Measurements from ENCODE around the gene BNC2. TPM values are rescaled to one million over a fixed set of nuclear protein-coding genes. Genes with fewer than 3 reads are reported as not detected.
A peak's percentile ranks its signal among the peaks of the same experiment; 100 is the strongest.

BNC2 gene
- total RNA-seq, 2 donors from 2014 or later, result 2.1 to 20.0 TPM

GRCh38 chr9:16637911-16638310 is 232.6 kb downstream of the BNC2 start:
- Histone ChIP-seq H3K27me3 (no peaks in the 10 kb centered on the region), H3K4me3 (no peak overlapping the region), H3K36me3 (no peaks in the 10 kb centered on the region), H3K27ac (no peak overlapping the region), H3K9me3 (no peaks in the 10 kb centered on the region), H3K4me1 (no peaks in the 10 kb centered on the region), H3K9ac (ENCODE audit: low read depth in 2 of 2, low read length in 2 of 2) (no peak overlapping the region)
- no peak for DNase-seq
- no peak for TF ChIP-seq CTCF (IDR thresholded peaks at IDR 0.05)
- intact Hi-C loops (cut with DNase I), result no loop called here

GRCh38 chr9:16637218-16637617 is 233.3 kb downstream of the BNC2 start:
- H3K9me3 ChIP-seq, result no peaks in the 10 kb centered on the region
- H3K4me3 ChIP-seq, result no peak overlapping the region
- no peaks in the 10 kb centered on the region for H3K4me1 ChIP-seq
- no peak overlapping the region for H3K9ac ChIP-seq (ENCODE audit: low read depth in 2 of 2, low read length in 2 of 2)
- no peaks in the 10 kb centered on the region for H3K27me3 ChIP-seq
- TF ChIP-seq CTCF (IDR thresholded peaks at IDR 0.05), result no peak
- DNase-seq, result no peak
- no peak overlapping the region for H3K27ac ChIP-seq
- intact Hi-C loops (cut with DNase I), result no loop called here
- H3K36me3 ChIP-seq, result no peaks in the 10 kb centered on the region

- H3K4me1 ChIP-seq, result no peaks in the 10 kb centered on the region
Measured at GRCh38 chr9:16633794-16634193, 236.7 kb downstream of the BNC2 start.

GRCh38 chr9:16628413-16628812 is 242.1 kb downstream of the BNC2 start:
- intact Hi-C loops (cut with DNase I), result no loop called here
- no peak for TF ChIP-seq CTCF (IDR thresholded peaks at IDR 0.05)
- Histone ChIP-seq H3K36me3 (no peaks in the 10 kb centered on the region), H3K9ac (ENCODE audit: low read depth in 2 of 2, low read length in 2 of 2) (no peak overlapping the region), H3K27me3 (no peaks in the 10 kb centered on the region), H3K9me3 (no peaks in the 10 kb centered on the region), H3K4me1 (no peaks in the 10 kb centered on the region), H3K4me3 (no peak overlapping the region), H3K27ac (peak overlapping the region; percentile 12)
- no peak for DNase-seq

More at GRCh38 chr9:16633794-16634193, 236.7 kb downstream of the BNC2 start:
- no peak overlapping the region for H3K4me3 ChIP-seq
- H3K27me3 ChIP-seq, result no peaks in the 10 kb centered on the region
- no peaks in the 10 kb centered on the region for H3K36me3 ChIP-seq
- no peak overlapping the region for H3K27ac ChIP-seq
- intact Hi-C loops (cut with DNase I), result no loop called here
- no peak overlapping the region for H3K9ac ChIP-seq (ENCODE audit: low read depth in 2 of 2, low read length in 2 of 2)
- no peak for TF ChIP-seq CTCF (IDR thresholded peaks at IDR 0.05)
- H3K9me3 ChIP-seq, result no peaks in the 10 kb centered on the region
- DNase-seq, result no peak

- no peak overlapping the region for H3K4me3 ChIP-seq
- H3K4me1 ChIP-seq, result no peaks in the 10 kb centered on the region
- no peaks in the 10 kb centered on the region for H3K36me3 ChIP-seq
- H3K9ac ChIP-seq (ENCODE audit: low read depth in 2 of 2, low read length in 2 of 2), result no peak overlapping the region
- DNase-seq, result peak; percentile 23
- H3K9me3 ChIP-seq, result no peaks in the 10 kb centered on the region
- TF ChIP-seq CTCF (IDR thresholded peaks at IDR 0.05), result no peak
- H3K27ac ChIP-seq, result peak overlapping the region; percentile 12
- H3K27me3 ChIP-seq, result no peaks in the 10 kb centered on the region
- intact Hi-C loops (cut with DNase I), result no loop called here
Measured at GRCh38 chr9:16627967-16628366, 242.5 kb downstream of the BNC2 start.

- Histone ChIP-seq H3K4me1 (no peaks in the 10 kb centered on the region), H3K9ac (ENCODE audit: low read depth in 2 of 2, low read length in 2 of 2) (no peak overlapping the region), H3K9me3 (no peaks in the 10 kb centered on the region), H3K36me3 (no peaks in the 10 kb centered on the region), H3K27ac (no peak overlapping the region), H3K4me3 (no peak overlapping the region), H3K27me3 (no peaks in the 10 kb centered on the region)
- intact Hi-C loops (cut with DNase I), result no loop called here
- no peak for TF ChIP-seq CTCF (IDR thresholded peaks at IDR 0.05)
- no peak for DNase-seq
Measured at GRCh38 chr9:16627521-16627920, 242.9 kb downstream of the BNC2 start.

Data from colonic mucosa (tissue), 4 donors.